ENCODE measurements around the gene GCLM.
"Not testable (repeated sequence)": the region's sequence is repeated elsewhere in the genome, so short reads cannot be mapped to it uniquely, and the experiment has no call there.

GCLM gene

DNA sequence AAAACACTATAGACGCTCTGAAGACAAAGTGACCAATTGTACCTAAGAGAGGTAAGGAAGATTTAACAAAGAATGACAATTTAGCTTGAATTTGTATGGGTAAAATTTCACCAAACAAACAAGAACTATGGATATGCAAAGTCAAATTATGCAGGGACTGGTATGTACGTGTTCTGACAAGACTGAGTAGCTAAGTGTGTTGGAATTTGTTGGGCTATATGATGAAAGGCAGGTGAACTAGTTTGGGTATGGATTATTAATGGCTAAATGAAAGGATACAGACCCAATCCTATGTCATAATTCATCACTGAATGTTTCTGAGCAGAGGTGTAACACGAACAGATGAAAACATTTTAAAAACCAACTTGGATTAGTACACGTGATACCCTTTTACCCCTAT lies 37.9 kb downstream of the GCLM start:
- Histone ChIP-seq H3K27me3 (ENCODE audit: insufficient read depth, poor library complexity, severe bottlenecking) (no peaks in the 10 kb centered on the region), H3K27ac (replicated peaks) (no peak overlapping the region), H3K4me3 (replicated peaks; ENCODE audit: insufficient read depth, low read length) (no peak overlapping the region)
- TF ChIP-seq GABPA (IDR thresholded peaks at IDR 0.05; ENCODE audit: low read depth) (no peak), POLR2AphosphoS5 (IDR thresholded peaks at IDR 0.05; ENCODE audit: low read depth) (no peak), SPI1 (IDR thresholded peaks at IDR 0.05; ENCODE audit: borderline replicate concordance, low read depth) (no peak)
- TF ChIP-seq, protein P1, sequence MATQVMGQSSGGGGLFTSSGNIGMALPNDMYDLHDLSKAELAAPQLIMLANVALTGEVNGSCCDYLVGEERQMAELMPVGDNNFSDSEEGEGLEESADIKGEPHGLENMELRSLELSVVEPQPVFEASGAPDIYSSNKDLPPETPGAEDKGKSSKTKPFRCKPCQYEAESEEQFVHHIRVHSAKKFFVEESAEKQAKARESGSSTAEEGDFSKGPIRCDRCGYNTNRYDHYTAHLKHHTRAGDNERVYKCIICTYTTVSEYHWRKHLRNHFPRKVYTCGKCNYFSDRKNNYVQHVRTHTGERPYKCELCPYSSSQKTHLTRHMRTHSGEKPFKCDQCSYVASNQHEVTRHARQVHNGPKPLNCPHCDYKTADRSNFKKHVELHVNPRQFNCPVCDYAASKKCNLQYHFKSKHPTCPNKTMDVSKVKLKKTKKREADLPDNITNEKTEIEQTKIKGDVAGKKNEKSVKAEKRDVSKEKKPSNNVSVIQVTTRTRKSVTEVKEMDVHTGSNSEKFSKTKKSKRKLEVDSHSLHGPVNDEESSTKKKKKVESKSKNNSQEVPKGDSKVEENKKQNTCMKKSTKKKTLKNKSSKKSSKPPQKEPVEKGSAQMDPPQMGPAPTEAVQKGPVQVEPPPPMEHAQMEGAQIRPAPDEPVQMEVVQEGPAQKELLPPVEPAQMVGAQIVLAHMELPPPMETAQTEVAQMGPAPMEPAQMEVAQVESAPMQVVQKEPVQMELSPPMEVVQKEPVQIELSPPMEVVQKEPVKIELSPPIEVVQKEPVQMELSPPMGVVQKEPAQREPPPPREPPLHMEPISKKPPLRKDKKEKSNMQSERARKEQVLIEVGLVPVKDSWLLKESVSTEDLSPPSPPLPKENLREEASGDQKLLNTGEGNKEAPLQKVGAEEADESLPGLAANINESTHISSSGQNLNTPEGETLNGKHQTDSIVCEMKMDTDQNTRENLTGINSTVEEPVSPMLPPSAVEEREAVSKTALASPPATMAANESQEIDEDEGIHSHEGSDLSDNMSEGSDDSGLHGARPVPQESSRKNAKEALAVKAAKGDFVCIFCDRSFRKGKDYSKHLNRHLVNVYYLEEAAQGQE (IDR thresholded peaks at IDR 0.05; ENCODE audit: insufficient replicate concordance, low read depth), result no peak
- TF ChIP-seq, protein P2, sequence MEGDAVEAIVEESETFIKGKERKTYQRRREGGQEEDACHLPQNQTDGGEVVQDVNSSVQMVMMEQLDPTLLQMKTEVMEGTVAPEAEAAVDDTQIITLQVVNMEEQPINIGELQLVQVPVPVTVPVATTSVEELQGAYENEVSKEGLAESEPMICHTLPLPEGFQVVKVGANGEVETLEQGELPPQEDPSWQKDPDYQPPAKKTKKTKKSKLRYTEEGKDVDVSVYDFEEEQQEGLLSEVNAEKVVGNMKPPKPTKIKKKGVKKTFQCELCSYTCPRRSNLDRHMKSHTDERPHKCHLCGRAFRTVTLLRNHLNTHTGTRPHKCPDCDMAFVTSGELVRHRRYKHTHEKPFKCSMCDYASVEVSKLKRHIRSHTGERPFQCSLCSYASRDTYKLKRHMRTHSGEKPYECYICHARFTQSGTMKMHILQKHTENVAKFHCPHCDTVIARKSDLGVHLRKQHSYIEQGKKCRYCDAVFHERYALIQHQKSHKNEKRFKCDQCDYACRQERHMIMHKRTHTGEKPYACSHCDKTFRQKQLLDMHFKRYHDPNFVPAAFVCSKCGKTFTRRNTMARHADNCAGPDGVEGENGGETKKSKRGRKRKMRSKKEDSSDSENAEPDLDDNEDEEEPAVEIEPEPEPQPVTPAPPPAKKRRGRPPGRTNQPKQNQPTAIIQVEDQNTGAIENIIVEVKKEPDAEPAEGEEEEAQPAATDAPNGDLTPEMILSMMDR (IDR thresholded peaks at IDR 0.05; ENCODE audit: insufficient read depth, low read length), result no peak
- no peak for DNase-seq (ENCODE audit: low read depth in 1 of 2, low spot score in 1 of 2)

DNA sequence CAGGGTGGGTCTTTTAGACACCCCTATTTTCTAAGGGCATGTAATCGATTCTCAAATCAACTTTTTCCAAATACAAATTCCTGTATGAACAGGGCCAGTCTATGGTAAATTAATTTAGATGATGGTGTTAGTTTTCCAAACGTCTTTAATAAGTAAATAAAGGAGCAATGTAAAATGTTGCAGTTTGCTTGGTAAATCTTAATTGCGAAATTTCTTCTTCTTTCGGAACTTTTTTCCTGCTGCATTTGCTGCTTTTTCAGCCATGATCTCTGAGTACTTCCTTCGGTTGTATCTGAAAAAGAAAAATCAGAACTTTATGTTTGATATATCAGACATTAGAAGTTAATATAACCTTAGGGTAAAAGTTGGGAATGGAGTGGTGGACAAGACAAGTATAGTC lies 39.6 kb downstream of the GCLM start:
- no peak for DNase-seq (ENCODE audit: low read depth in 1 of 2, low spot score in 1 of 2)
- Histone ChIP-seq H3K4me3 (replicated peaks; ENCODE audit: insufficient read depth, low read length) (no peak overlapping the region), H3K27me3 (ENCODE audit: insufficient read depth, poor library complexity, severe bottlenecking) (no peaks in the 10 kb centered on the region), H3K27ac (replicated peaks) (no peak overlapping the region)
- TF ChIP-seq GABPA (IDR thresholded peaks at IDR 0.05; ENCODE audit: low read depth) (no peak), SPI1 (IDR thresholded peaks at IDR 0.05; ENCODE audit: borderline replicate concordance, low read depth) (no peak), POLR2AphosphoS5 (IDR thresholded peaks at IDR 0.05; ENCODE audit: low read depth) (no peak)
- TF ChIP-seq, protein P2 (IDR thresholded peaks at IDR 0.05; ENCODE audit: insufficient read depth, low read length), result no peak
- TF ChIP-seq, protein P1 (IDR thresholded peaks at IDR 0.05; ENCODE audit: insufficient replicate concordance, low read depth), result no peak

DNA sequence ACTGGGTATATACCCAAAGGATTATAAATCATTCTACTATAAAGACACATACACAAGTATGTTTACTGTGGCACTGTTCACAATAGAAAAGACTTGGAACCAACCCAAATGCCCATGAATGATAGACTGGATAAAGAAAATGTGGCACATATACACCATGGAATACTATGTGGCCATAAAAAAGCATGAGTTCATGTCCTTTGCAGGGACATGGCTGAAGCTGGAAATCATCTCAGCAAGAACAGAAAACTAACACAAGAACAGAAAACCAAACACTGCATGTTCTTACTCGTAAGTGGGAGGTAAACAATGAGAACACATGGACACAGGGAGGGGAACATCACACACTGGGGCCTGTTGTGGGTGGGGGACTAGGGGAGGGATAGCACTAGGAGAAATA lies 40.7 kb downstream of the GCLM start:
- H3K27ac ChIP-seq (replicated peaks); DNase-seq (ENCODE audit: low read depth in 1 of 2, low spot score in 1 of 2); H3K27me3 ChIP-seq (ENCODE audit: insufficient read depth, poor library complexity, severe bottlenecking); H3K4me3 ChIP-seq (replicated peaks; ENCODE audit: insufficient read depth, low read length): not testable (repeated sequence)

DNA sequence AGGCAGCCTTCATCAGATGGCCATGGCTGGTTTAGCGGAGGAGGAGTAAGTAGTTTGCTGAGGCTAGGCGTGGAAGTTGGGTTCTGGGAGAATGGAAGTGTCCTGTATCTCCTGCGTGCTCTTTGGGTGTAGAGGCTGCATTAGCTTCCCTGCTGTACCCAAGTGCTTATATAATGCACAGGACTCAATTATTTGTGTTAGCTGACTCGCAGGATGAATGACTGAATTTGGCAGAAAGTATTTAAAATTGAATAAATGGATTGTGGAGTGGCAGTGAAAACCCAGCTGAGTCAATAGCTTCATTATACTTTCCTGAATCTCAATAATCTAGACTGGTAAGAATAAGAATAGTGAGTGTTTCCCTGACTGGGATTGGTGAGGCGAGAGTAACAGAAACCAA lies 44.0 kb downstream of the GCLM start:
- H3K27me3 ChIP-seq (ENCODE audit: insufficient read depth, poor library complexity, severe bottlenecking), result no peaks in the 10 kb centered on the region
- H3K27ac ChIP-seq (replicated peaks), result no peak overlapping the region
- no peak for DNase-seq (ENCODE audit: low read depth in 1 of 2, low spot score in 1 of 2)
- no peak for TF ChIP-seq SPI1 (IDR thresholded peaks at IDR 0.05; ENCODE audit: borderline replicate concordance, low read depth)
- TF ChIP-seq GABPA (IDR thresholded peaks at IDR 0.05; ENCODE audit: low read depth), result no peak
- TF ChIP-seq, protein P2 (IDR thresholded peaks at IDR 0.05; ENCODE audit: insufficient read depth, low read length), result no peak
- TF ChIP-seq, protein P1 (IDR thresholded peaks at IDR 0.05; ENCODE audit: insufficient replicate concordance, low read depth), result no peak
- TF ChIP-seq POLR2AphosphoS5 (IDR thresholded peaks at IDR 0.05; ENCODE audit: low read depth), result no peak
- no peak overlapping the region for H3K4me3 ChIP-seq (replicated peaks; ENCODE audit: insufficient read depth, low read length)

Data from HL-60 (cell line).